ENCODE measurements around the gene ENKD1. TPM values are rescaled to one million over a fixed set of nuclear protein-coding genes. Genes with fewer than 3 reads are reported as not detected.

Gene ENKD1
- total RNA-seq, 4 donors from 2014 or later, result 6.2 to 17.6 (median 16.0) TPM

- no peak for TF ChIP-seq CTCF (IDR thresholded peaks at IDR 0.05; ENCODE audit: low read depth)
Measured at GRCh38 chr16:67677712-67678111, 11.2 kb upstream of the ENKD1 start.

GRCh38 chr16:67676939-67677338 lies 10.4 kb upstream of the ENKD1 start:
- TF ChIP-seq CTCF (IDR thresholded peaks at IDR 0.05; ENCODE audit: low read depth), result no peak

- no peak for TF ChIP-seq CTCF (IDR thresholded peaks at IDR 0.05; ENCODE audit: low read depth)
Measured at GRCh38 chr16:67676516-67676915, 10.0 kb upstream of the ENKD1 start.

GRCh38 chr16:67675999-67676398 lies 9.4 kb upstream of the ENKD1 start:
- no peak for TF ChIP-seq CTCF (IDR thresholded peaks at IDR 0.05; ENCODE audit: low read depth)

GRCh38 chr16:67675579-67675935 lies 9.0 kb upstream of the ENKD1 start:
- TF ChIP-seq CTCF (IDR thresholded peaks at IDR 0.05; ENCODE audit: low read depth), result no peak

GRCh38 chr16:67674851-67675578 lies 8.5 kb upstream of the ENKD1 start:
- no peak for TF ChIP-seq CTCF (IDR thresholded peaks at IDR 0.05; ENCODE audit: low read depth)

DNA sequence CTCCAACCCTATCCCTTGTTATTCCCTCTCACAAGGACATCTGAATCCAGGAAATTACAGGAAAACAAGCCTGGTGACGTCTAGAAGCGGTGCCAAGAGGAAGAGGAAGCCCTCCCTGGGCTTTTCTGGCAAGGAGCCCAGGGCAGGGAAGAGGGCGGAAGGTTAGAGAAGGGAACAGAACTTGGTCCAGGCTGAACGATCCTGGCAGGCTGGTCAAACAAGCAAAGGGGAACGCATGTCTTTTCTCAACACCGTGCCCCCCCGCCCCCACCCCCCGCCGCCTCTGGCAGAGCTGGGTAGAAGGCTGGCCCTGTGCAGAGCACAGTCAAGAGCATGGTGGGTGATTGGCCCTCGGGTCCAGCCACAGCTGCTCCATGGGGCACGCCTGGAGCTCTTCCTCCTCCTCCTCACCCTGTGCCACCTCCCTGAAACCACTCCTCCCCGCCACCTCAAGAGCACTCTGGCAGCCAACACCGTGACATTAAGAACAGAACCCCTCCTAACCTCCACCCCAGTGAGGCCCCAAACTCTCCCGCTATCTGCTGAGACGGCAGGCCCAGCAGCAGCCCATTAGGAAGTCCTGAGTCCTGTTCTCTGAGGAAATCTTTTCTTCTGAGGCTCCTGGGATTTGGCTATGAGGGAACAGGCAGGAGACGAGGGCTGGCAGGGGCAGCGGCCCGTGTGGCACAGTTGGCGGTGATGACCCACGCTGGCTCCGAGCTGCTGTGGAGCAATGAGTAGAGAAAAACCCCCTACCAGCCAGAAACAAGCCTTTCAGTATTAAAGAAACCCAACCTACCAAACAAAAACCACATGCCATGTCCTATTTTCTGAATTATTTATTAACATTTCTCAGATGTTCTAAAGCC lies 7.4 kb upstream of the ENKD1 start:
- no peak for TF ChIP-seq CTCF (IDR thresholded peaks at IDR 0.05; ENCODE audit: low read depth)
